ENCODE results near the gene PGBD4.
"Not testable (repeated sequence)": the region's sequence is repeated elsewhere in the genome, so short reads cannot be mapped to it uniquely, and the experiment has no call there.

The PGBD4 gene

DNA sequence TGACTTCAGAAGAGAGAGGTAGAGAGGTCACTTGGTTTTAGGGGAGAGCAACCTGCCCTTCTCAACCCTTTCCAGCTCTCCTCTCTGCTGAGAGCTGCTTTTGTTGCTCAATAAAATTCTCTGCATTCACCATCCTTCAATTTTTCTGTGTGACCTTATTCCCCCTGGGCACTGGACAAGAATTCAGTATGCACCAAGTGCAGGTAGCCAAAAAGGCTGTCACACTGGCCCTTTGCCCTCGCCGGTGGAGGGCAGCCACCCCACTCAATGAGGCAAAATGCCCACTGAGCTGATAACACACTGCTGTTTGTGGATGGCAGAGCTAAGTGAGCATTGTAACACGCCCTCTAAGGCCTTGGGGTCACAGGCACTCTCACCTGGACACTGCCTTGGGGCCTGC is 12.9 kb downstream of the PGBD4 start:
- DNase-seq = no peak

DNA sequence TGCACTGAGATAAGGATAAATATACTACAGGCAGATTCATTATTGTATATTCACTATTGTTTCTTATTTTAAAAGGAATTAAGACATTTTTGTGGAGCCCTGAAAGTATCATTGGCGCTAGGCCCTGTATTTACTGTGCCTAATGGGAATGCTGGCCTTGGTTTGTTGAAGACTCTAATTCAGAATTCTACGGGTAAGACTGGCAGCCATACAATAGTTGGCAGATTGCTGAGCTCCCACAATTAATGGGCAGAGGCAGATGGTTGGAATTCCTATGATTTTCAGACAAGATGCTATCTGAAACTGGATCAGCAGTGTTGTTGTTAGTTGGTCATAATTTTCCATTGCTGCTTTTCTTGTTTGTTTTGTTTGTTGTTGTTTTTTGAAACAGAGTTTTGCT is 14.7 kb downstream of the PGBD4 start:
- no peak for DNase-seq

DNA sequence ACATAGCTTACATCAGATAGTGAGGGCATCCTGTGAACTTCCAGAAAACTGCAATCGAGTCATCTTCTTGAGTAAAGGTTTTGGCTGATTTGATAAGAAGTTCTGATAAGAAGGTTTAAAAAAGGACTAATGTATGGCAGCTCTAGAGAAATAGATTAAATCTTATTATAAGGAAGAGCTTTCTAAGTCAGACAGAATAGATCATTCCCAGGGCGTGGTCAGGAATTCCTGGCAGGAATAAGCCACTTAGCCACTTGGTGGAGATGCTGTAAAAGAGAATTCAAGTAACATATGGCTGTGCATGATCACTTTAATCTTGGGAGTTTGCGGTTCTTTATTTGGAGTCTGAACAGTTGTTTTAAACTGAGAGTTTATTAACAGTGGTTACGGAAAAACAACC is 17.4 kb downstream of the PGBD4 start:
- DNase-seq = no peak

GRCh38 chr15:34120420-34120819 is 18.5 kb downstream of the PGBD4 start:
- DNase-seq = not testable (repeated sequence)

DNA sequence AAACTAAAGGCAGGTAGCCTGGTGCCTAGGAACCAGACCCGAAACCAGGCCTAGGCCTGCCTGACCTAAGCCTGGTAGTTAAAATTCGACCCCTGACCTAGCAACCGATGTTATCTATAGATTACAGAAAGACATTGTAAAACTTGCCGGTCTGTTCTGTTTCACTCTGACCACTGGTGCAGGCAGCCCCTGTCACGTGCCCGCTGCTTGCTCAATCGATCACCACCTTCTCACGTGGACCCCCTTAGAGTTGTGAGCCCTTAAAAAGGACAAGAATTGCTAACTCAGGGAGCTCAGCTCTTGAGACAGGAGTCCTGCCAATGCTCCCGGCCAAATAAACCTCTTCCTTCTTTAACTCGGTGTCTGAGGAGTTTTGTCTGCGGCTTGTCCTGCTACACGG is 19.9 kb downstream of the PGBD4 start:
- DNase-seq = not testable (repeated sequence)

DNA sequence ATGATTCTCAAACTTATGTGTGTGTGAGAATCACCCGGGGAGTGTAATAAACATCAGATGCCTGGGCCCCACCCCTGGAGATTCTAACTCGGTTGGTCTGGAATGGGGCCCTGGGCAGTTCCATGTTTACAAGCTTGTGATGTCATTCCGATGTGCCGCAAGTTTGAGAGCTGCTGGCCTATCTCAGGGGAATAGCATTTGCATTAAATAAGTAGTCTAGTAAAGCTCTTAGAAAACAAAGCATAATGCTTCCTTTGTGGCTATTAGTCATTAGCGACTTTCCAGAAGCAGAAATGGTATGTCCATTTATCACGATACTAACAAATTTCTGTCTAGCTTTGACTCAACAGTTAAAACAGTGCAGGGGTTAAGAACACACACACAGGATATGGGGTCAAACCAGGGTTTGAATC is 20.9 kb downstream of the PGBD4 start:
- no peak for DNase-seq

- DNase-seq = no peak
Observed at GRCh38 chr15:34124651-34125050, 22.8 kb downstream of the PGBD4 start.

DNA sequence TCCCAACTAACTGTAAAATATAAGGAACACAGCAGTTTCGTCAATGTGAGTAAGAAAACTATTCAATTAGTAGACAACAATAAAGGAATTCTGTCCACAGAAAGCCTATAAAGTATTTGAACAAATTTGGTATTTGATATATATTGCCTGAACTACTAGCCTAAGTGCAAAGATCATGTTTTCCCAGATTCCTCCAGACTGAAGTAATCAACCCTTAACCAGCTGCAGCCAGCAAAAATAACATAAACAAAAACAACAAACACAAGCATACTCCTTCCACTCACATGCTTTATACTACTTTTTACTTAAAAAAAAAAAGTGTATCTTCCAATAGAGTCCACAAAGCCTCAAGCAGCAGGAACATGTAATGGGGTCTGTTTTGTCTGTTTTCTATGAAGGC is 24.1 kb downstream of the PGBD4 start:
- DNase-seq = no peak

GRCh38 chr15:34126522-34126921 is 24.6 kb downstream of the PGBD4 start:
- no peak for DNase-seq

GRCh38 chr15:34128898-34129297 is 27.0 kb downstream of the PGBD4 start:
- no peak for DNase-seq

- DNase-seq = no peak
Observed at GRCh38 chr15:34132881-34133280, 31.0 kb downstream of the PGBD4 start.

GRCh38 chr15:34133511-34133910 is 31.6 kb downstream of the PGBD4 start:
- DNase-seq = no peak

- DNase-seq = no peak
Observed at GRCh38 chr15:34147371-34148140, 45.7 kb downstream of the PGBD4 start.

- DNase-seq = peak; percentile 7
Observed at GRCh38 chr15:34154725-34155204, 52.9 kb downstream of the PGBD4 start.

GRCh38 chr15:34155859-34156258 is 54.0 kb downstream of the PGBD4 start:
- no peak for DNase-seq

Data from activated naive CD4-positive, alpha-beta T cell treated with Interleukin-2 at 50 U/mL for 16 hours (primary cell).